ENCODE measurements around the gene HLA-DOB. TPM values are rescaled to one million over a fixed set of nuclear protein-coding genes. Genes with fewer than 3 reads are reported as not detected.

The HLA-DOB gene
- total RNA-seq, 1 experiment from 2014 or later = not detected

DNA sequence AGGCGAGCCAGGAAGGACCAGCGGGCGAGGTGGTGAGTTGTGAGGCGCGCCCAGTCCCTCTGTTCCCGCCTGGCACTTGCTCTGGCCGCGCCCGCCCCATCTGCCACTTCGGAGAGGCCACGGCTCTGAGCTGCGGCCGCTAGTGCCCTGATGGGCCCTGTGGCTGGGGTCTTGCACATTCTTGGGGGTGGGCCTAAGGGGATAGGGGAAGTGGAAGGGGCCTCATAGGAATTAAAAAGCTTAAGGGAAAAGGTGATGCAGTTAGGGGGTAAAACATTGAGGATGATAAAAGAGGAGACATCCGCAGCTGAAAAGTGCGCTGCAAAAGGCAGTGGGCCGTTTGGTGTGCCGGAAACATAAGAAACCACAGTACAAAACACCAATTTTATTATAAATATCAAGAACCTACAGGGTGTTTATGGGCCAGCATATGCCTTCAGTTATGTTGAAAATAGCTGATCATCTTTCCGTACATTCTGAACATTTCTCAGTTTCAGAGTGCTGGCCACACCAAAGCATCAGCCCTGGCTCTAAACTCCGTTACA, 28.1 kb upstream of the HLA-DOB start:
- in situ Hi-C loops (cut with HindIII; ENCODE audit: low pct_unique_long_range_greater_than_20kb, low sequenced_read_pairs) = no loop called here

GRCh38 chr6:32843979-32844838, 27.4 kb upstream of the HLA-DOB start, which contains the start of gene PSMB8:
Gene PSMB8 (minus strand): TSS chr6:32844047. CDS start chr6:32843996, 51 bp downstream.
- in situ Hi-C loops (cut with HindIII; ENCODE audit: low pct_unique_long_range_greater_than_20kb, low sequenced_read_pairs) = no loop called here
- peak; percentile 96 for DNase-seq (ENCODE audit: low read depth)

More for the DNA sequence above, 28.1 kb upstream of the HLA-DOB start:
- DNase-seq (ENCODE audit: low read depth) = no peak

DNA sequence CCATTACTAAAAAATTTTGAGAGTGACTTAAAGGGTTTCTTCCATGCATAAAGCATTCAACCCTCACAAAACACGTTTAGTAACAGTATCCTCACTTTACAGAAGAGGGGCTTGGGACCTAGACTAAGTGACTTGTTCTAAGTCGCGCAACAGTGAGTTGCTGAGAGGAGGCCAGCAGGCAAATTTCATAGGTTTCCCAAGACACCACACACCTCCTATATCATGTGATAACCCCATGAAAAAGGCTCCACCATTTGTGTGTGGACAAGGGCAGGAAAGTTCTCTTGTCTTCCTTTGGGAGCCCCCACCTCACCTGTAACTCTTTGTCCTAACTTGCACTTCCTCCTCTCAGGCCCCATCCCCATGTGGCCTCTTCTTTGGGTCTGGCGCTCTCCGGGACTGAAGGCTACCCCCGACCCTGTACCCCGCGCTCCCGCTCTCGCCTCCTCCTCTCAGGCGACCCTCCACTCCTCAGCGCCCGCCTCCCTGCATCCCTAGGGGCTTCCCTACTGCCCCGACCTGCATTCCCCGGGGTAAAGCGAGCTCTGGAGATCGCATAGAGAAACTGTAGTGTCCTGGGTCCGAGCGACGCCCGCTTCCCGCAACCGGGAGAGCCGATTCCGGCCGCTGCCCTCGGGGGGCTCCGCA, 26.7 kb upstream of the HLA-DOB start:
- DNase-seq (ENCODE audit: low read depth) = peak; percentile 32
- in situ Hi-C loops (cut with HindIII; ENCODE audit: low pct_unique_long_range_greater_than_20kb, low sequenced_read_pairs) = no loop called here

- in situ Hi-C loops (cut with HindIII; ENCODE audit: low pct_unique_long_range_greater_than_20kb, low sequenced_read_pairs) = no loop called here
- no peak for DNase-seq (ENCODE audit: low read depth)
Measured at GRCh38 chr6:32842690-32843089, 25.9 kb upstream of the HLA-DOB start.

DNA sequence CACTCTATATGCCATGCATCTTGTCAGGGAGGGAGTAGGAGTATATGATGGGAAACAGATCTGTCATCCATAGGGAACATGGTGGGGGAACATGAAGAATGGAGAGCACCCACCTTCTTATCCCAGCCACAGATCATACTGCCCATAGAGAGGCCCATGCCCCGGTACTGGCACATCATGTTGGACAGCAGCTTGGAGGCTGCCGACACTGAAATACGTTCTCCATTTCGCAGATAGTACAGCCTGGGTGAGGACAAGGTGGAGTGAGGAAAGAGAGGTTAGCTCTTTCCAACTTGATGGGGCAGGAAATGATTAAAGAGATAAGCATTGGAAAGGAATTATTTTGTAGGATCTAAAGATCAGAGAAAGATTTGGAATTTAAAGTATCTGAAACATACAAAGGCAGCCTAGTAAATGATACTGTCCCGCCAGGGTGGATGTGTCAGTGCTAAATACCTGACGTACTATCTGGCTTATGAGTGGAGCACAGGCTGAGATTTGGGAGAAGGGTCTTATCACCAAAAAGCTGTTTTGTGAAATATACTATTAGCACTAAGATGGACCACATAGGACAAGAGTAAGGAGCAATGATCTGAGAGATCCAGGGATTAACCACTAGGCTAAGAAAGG, 25.3 kb upstream of the HLA-DOB start:
- in situ Hi-C loops (cut with HindIII; ENCODE audit: low pct_unique_long_range_greater_than_20kb, low sequenced_read_pairs) = no loop called here

GRCh38 chr6:32840604-32841246, 23.9 kb upstream of the HLA-DOB start:
- DNase-seq (ENCODE audit: low read depth) = no peak
- in situ Hi-C loops (cut with HindIII; ENCODE audit: low pct_unique_long_range_greater_than_20kb, low sequenced_read_pairs) = no loop called here

More for the DNA sequence above, 25.3 kb upstream of the HLA-DOB start:
- DNase-seq (ENCODE audit: low read depth) = no peak

DNA sequence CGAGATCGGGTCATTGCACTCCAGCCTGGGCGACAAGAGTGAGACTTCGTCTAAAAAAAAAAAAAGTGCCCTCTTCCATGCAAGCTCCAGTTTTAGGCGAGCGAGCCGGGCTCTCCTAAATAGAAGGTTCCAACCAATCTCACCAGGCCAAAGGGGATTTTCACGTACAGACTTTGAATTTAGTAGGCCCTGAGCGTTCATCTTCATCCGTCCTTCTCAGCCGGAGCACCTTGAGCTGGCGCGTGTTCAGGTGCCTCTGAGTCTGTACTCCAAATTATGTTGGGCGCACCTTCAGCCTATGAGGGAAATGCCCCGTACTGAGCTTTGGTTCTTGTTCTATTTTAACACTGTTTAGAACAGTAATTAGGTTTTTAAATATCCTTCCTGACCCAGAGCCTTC, 22.6 kb upstream of the HLA-DOB start:
- DNase-seq (ENCODE audit: low read depth) = no peak
- in situ Hi-C loops (cut with HindIII; ENCODE audit: low pct_unique_long_range_greater_than_20kb, low sequenced_read_pairs) = no loop called here

DNA sequence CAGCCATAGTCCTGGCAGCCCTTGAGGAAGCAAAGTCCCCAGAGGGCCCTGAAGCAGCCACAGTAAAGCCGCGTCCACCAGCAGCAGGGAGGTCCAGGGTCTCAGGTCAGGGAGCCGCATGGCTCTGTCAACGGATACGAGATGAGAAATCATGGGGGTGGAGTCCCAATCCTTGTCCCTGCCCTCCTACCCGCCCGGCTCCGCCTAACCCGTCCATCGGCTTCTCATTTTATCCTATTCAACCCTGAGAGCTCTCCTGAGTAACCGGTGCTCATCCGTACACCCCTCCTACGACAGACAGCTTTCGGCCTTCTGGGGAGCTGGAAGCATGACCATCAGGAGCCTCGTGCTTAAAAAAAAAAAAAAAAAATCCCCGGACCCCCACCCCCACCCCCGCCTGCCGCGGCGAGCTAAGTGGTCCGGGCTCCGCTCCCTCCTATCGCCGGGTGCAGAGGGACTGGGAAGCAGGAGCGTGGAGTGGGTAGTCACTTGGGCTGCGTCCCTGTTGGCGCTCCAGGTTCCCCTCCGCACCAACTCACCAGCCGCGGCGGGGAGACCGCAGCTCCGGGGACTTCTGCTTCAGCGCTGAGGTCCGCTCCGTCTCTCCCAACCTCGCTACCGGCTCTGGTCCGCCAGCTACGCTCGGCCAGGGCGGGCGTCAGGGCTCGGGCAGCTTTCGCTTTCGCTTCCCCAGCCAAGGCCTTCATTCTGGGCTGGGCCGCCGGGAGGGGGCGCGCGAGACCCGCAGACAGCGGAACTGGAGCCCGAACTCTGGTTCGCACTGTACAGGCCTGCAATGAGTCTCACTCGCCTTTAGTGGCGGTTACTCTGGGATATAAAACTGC, 21.5 kb upstream of the HLA-DOB start, which contains the start of gene TAP2:
TSS of gene TAP2 (minus strand) at position 626 of the 845 bp plus-strand sequence. CDS start at position 120, 506 bp downstream.
- in situ Hi-C loops (cut with HindIII; ENCODE audit: low pct_unique_long_range_greater_than_20kb, low sequenced_read_pairs) = no loop called here

GRCh38 chr6:32837651-32838113, 20.9 kb upstream of the HLA-DOB start:
- no peak for DNase-seq (ENCODE audit: low read depth)
- in situ Hi-C loops (cut with HindIII; ENCODE audit: low pct_unique_long_range_greater_than_20kb, low sequenced_read_pairs) = no loop called here

More for the DNA sequence above, 21.5 kb upstream of the HLA-DOB start, which contains the start of gene TAP2:
- DNase-seq (ENCODE audit: low read depth) = peak; percentile 92

DNA sequence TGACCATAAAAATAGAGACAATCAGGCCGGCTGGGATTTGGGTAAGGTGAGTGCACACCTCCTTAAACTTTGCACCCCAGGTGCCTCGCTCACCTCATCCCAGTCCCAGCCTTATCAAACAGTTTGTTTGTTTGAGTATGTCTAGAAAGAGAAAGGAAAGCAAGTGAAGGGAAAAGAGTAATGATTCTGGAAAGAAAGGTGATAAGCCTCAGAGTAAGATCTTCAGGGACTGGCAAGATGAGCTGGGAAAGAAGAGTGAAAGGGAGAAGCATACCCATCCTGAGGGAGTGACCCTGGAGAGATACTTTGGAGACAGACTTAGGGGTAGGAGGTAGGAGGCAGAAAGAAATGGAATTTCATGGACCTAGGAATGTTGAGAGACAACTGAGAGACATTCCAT, 20.1 kb upstream of the HLA-DOB start:
- DNase-seq (ENCODE audit: low read depth) = no peak

DNA sequence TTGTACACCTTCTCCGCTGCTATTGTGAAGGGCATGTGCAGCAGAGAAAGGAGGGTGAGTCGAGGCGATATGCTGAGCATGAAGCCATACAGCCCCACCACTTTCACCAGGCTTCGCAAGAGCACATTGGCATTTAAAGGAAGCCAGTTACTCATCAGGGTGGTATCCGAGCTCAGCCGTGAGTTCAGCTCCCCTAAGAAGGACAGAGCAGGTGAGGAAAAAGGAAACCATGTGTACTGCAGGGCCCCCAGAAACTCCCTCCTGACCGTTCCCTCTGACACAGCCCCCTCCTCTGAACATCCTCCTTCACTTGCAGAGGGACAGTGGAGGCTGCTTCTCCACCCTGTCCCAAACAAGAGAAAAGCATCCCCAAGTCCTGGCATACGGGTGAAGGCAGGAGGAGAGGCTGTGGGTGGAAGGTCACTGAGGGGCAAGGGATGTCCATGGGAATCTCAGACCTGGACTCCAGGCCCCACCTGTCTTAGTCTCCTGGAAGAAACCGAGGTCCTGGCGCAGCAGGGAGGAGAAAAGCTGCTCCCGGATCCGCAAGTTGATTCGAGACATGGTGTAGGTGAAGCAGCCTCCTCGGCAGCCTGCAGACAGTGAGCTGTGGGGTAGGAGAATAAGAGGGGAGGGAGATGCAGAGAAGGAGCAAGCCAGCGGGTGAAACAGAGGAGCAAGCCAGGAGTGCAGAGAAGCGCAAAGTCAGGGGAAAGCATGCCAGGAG, 18.5 kb upstream of the HLA-DOB start:
- in situ Hi-C loops (cut with HindIII; ENCODE audit: low pct_unique_long_range_greater_than_20kb, low sequenced_read_pairs) = no loop called here
- no peak for DNase-seq (ENCODE audit: low read depth)

More for the DNA sequence above, 20.1 kb upstream of the HLA-DOB start:
- in situ Hi-C loops (cut with HindIII; ENCODE audit: low pct_unique_long_range_greater_than_20kb, low sequenced_read_pairs) = no loop called here

DNA sequence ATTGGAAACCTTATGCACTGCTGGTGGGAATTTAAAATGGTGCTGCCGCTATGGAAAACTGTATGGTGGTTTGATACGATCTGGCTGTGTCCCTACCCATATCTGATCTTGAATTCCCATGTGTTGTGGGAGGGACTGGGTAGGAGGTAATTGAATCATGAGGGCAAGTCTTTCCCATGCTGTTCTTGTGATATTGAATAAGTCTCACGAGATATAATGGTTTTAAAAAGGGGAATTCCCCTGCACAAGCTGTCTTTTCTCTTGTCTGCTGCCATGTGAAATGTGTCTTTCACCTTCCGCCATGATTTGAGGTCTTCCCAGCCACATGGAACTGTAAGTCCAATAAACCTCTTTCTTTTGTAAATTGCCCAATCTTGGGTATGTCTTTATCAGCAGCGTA, 16.9 kb upstream of the HLA-DOB start:
- DNase-seq (ENCODE audit: low read depth) = no peak
- in situ Hi-C loops (cut with HindIII; ENCODE audit: low pct_unique_long_range_greater_than_20kb, low sequenced_read_pairs) = no loop called here

- DNase-seq (ENCODE audit: low read depth) = no peak
- in situ Hi-C loops (cut with HindIII; ENCODE audit: low pct_unique_long_range_greater_than_20kb, low sequenced_read_pairs) = no loop called here
Measured at GRCh38 chr6:32832535-32832934, 15.7 kb upstream of the HLA-DOB start.

GRCh38 chr6:32830936-32831335, 14.1 kb upstream of the HLA-DOB start:
- in situ Hi-C loops (cut with HindIII; ENCODE audit: low pct_unique_long_range_greater_than_20kb, low sequenced_read_pairs) = no loop called here

GRCh38 chr6:32830017-32830416, 13.2 kb upstream of the HLA-DOB start:
- no peak for DNase-seq (ENCODE audit: low read depth)
- in situ Hi-C loops (cut with HindIII; ENCODE audit: low pct_unique_long_range_greater_than_20kb, low sequenced_read_pairs) = no loop called here

More at GRCh38 chr6:32830936-32831335, 14.1 kb upstream of the HLA-DOB start:
- DNase-seq (ENCODE audit: low read depth) = no peak

GRCh38 chr6:32829495-32829894, 12.7 kb upstream of the HLA-DOB start:
- in situ Hi-C loops (cut with HindIII; ENCODE audit: low pct_unique_long_range_greater_than_20kb, low sequenced_read_pairs) = no loop called here
- DNase-seq (ENCODE audit: low read depth) = no peak

GRCh38 chr6:32827025-32827424, 10.2 kb upstream of the HLA-DOB start:
- in situ Hi-C loops (cut with HindIII; ENCODE audit: low pct_unique_long_range_greater_than_20kb, low sequenced_read_pairs) = no loop called here
- DNase-seq (ENCODE audit: low read depth) = no peak

Measured in Caki2 (cell line).